Endothelial cell of umbilical vein (primary cell): ENCODE data around the gene CADPS. TPM values are rescaled to one million over a fixed set of nuclear protein-coding genes. Genes with fewer than 3 reads are reported as not detected.

ENCODE experiments used
- BruUV-seq: library from RNA; stranded (reverse); fragments of 400-500 nt; replicated peaks from 2 replicates; lab custom pipeline; 2021; lab: Mats Ljungman, UMichigan
- CTCF ChIA-PET: fragments of 300-600, 350-600 bp; sonication (Branson Sonifier 250); formaldehyde crosslinking; loops from one replicate; lab custom pipeline; 2021; ENCODE audit warnings: antibody characterized with exemption, inconsistent platforms; lab: Charles Lee
- POLR2A ChIA-PET: fragments of 300-600, 350-600 bp; sonication (Branson Sonifier 250); formaldehyde crosslinking; loops from one replicate; lab custom pipeline; 2021; ENCODE audit warnings: antibody characterized with exemption, inconsistent platforms; lab: Charles Lee
- DNase-seq: peaks from one replicate; pipeline ENCODE4 v3.0.0-alpha.2; 2011; ENCODE audit warnings: low read depth, low spot score
- FAIRE-seq: peaks from 2 replicates; lab custom pipeline; 2011; peaks lifted over from hg19 to GRCh38; lab: Jason Lieb, UNC
- H2AFZ ChIP-seq: 2 replicates; pipeline ENCODE4 v1.6.0; 2012; ENCODE audit warnings: low read depth, low read length, control low read depth, inconsistent platforms
- H3K27ac ChIP-seq: 2 replicates; pipeline ENCODE4 v1.5.1; 2011; ENCODE audit warnings: low read depth, mild to moderate bottlenecking, control low read depth, low read length, moderate library complexity; ENCODE audit not compliant: insufficient read depth
- H3K27me3 ChIP-seq, 2 experiments: 2 replicates each; pipeline versions ENCODE4 v1.6.0 to v1.6.1; 2011; ENCODE audit warnings: low read length in 2 of 2, mixed read lengths in 1 of 2; ENCODE audit not compliant: control insufficient read depth in 2 of 2, insufficient read depth in 2 of 2
- H3K36me3 ChIP-seq, 2 experiments: 2 replicates in 1 of 2; 3 replicates in 1 of 2; pipeline ENCODE4 v1.5.1; 2011; ENCODE audit warnings: low read length in 2 of 2, mild to moderate bottlenecking in 1 of 2, moderate library complexity in 1 of 2; ENCODE audit not compliant: control insufficient read depth in 2 of 2, insufficient read depth in 2 of 2; ENCODE audit errors: extremely low read depth in 1 of 2
- H3K4me1 ChIP-seq: 3 replicates; pipeline ENCODE4 v1.5.1; 2011; ENCODE audit warnings: mild to moderate bottlenecking, low read length; ENCODE audit not compliant: control insufficient read depth, insufficient read depth; ENCODE audit errors: extremely low read depth
- H3K4me2 ChIP-seq: 2 replicates; pipeline ENCODE4 v1.6.1; 2011; ENCODE audit warnings: low read length, control low read depth, mixed read lengths; ENCODE audit not compliant: insufficient read depth
- H3K4me3 ChIP-seq, 3 experiments: fragments of 200-600 bp in 1 of 3; sonication (generic), shearing (Covaris generic) in 1 of 3; replicated peaks in 1 of 3; 2 replicates each; pipeline ENCODE4 v1.5.1; 2011 to 2016; ENCODE audit warnings: control low read depth in 3 of 3, low read length in 3 of 3, mild to moderate bottlenecking in 2 of 3, inconsistent platforms in 1 of 3, low read depth in 1 of 3, moderate library complexity in 1 of 3; ENCODE audit not compliant: insufficient read depth in 1 of 3
- H3K79me2 ChIP-seq: 2 replicates; pipeline ENCODE4 v1.6.0; 2012; ENCODE audit warnings: low read length, inconsistent platforms; ENCODE audit not compliant: control insufficient read depth, insufficient read depth
- H3K9ac ChIP-seq: replicated peaks from 2 replicates; pipeline ENCODE3; 2011; ENCODE audit warnings: low read length, control low read depth; ENCODE audit not compliant: insufficient read depth; ENCODE audit errors: extremely low read depth
- H3K9me1 ChIP-seq: replicated peaks from 3 replicates; pipeline ENCODE4 v1.6.0; 2011; ENCODE audit warnings: mild to moderate bottlenecking, low read length; ENCODE audit not compliant: control insufficient read depth, insufficient read depth; ENCODE audit errors: extremely low read depth
- H3K9me3 ChIP-seq: replicated peaks from 2 replicates; pipeline ENCODE4 v1.5.1; 2012; ENCODE audit warnings: low read length, inconsistent platforms; ENCODE audit not compliant: control insufficient read depth, insufficient read depth
- H4K20me1 ChIP-seq: replicated peaks from 2 replicates; pipeline ENCODE3; 2011; ENCODE audit warnings: mild to moderate bottlenecking, low read length; ENCODE audit not compliant: control insufficient read depth, insufficient read depth; ENCODE audit errors: extremely low read depth
- EZH2 ChIP-seq: IDR thresholded peaks from 2 replicates; pipeline ENCODE4 v1.6.1; 2012; ENCODE audit warnings: borderline replicate concordance, low read depth, mild to moderate bottlenecking, moderate library complexity, low read length, inconsistent platforms; ENCODE audit not compliant: severe bottlenecking
- FOS ChIP-seq: IDR thresholded peaks from 2 replicates; pipeline ENCODE4 v1.6.1; 2011; ENCODE audit warnings: mild to moderate bottlenecking, low read length, moderate library complexity, borderline replicate concordance; ENCODE audit not compliant: insufficient read depth
- GATA2 ChIP-seq: IDR thresholded peaks from 2 replicates; pipeline ENCODE4 v1.7.0; 2011; ENCODE audit warnings: low read depth, mild to moderate bottlenecking, moderate library complexity, mixed read lengths, low read length; ENCODE audit not compliant: insufficient read length, insufficient read depth
- JUN ChIP-seq: IDR thresholded peaks from 2 replicates; pipeline ENCODE4 v1.6.1; 2011; ENCODE audit warnings: borderline replicate concordance, low read depth; ENCODE audit not compliant: insufficient read length, insufficient read depth
- MYC ChIP-seq: IDR thresholded peaks from one replicate; pipeline ENCODE4 v1.6.1; 2011; ENCODE audit warnings: mild to moderate bottlenecking, low read depth, low read length
- POLR2A ChIP-seq: IDR thresholded peaks from 2 replicates; pipeline ENCODE4 v1.6.1; 2012; ENCODE audit warnings: low read depth, mild to moderate bottlenecking, control low read depth, low read length
- POLR2AphosphoS5 ChIP-seq: IDR thresholded peaks from 2 replicates; pipeline ENCODE4 v1.6.1; 2012; ENCODE audit warnings: low read depth, mild to moderate bottlenecking, control low read depth, low read length, moderate library complexity; ENCODE audit not compliant: insufficient read depth
- dilution Hi-C: fragments of 300-500 bp; cut with MboI; formaldehyde crosslinking; loops from one replicate; pipeline ENCODE4 v1.15.0; 2019; ENCODE audit warnings: low sequenced_read_pairs; ENCODE audit not compliant: extremely low pct_ligation_motif_present
- intact Hi-C: fragments of 100-400 bp; cut with micrococcal nuclease; formaldehyde crosslinking; loops from one replicate; pipeline ENCODE4 v1.10.0; 2022
- polyA plus RNA-seq, 4 experiments: library from polyadenylated mRNA; depleted of rRNA in 3 of 4; stranded (reverse) in 3 of 4; unstranded in 1 of 4; fragments of >200 nt; gene quantifications; 2 replicates each; pipeline versions ENCODE4 v1.2.1 to v1.2.3, GENCODE V29; 2011 to 2012; ENCODE audit warnings: missing spikeins in 1 of 4
- total RNA-seq: library from RNA; stranded (reverse); gene quantifications from 2 replicates; pipeline ENCODE4 v1.2.3, GENCODE V29; 2021
- TF ChIP-seq, protein P1 (sequence below), 2 donors: IDR thresholded peaks; 1 replicate in 1 of 2; 2 replicates in 1 of 2; pipeline ENCODE4 v1.5.1; 2011; ENCODE audit warnings: low read length in 2 of 2, mild to moderate bottlenecking in 2 of 2, moderate library complexity in 2 of 2, control low read depth in 1 of 2, inconsistent platforms in 1 of 2, low read depth in 1 of 2; ENCODE audit not compliant: insufficient read depth in 1 of 2; ENCODE audit errors: extremely low read depth in 1 of 2
- TF ChIP-seq, protein P2 (sequence below): IDR thresholded peaks from 2 replicates; pipeline ENCODE4 v1.6.1; 2011; ENCODE audit not compliant: insufficient read depth, insufficient read length

Gene CADPS
- total and polyA plus RNA-seq, 2 donors (not counting 3 experiments of a cell fraction or from before 2014, with no cell fraction given), result not detected

DNA sequence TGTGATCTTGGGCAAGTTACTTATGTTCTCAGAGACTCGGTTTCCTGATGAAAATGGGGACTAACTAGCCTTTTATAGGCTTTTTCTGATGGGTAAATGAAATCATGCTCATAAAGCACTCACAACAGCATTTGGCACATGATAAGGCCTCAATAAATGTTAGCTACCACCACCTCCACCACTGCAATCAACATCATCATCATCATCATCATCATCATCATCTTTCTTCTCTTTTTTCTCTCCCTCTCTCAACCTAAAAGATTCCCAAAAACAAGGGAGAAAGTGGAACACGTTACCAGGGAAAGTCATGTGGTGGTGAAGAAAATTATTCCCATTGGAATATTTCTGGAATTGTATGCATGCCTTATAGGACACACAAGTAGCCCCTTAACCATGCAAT is 468.3 kb downstream of the CADPS start:
- Histone ChIP-seq H3K9me1 (no peaks in the 10 kb centered on the region), H3K4me3 (no peak overlapping the region), H4K20me1 (no peaks in the 10 kb centered on the region), H3K27ac (no peak overlapping the region), H3K9me3 (no peaks in the 10 kb centered on the region), H3K4me2 (no peak overlapping the region), H3K9ac (no peak overlapping the region), H2AFZ (no peak overlapping the region), H3K4me1 (no peaks in the 10 kb centered on the region), H3K36me3 (no peaks in the 10 kb centered on the region), H3K27me3 (peaks cover 4 to 5% of the 10 kb centered on the region in 2 experiments), H3K79me2 (no peaks in the 10 kb centered on the region)
- no TSS peak for BruUV-seq
- ChIA-PET CTCF (no interaction called here), POLR2A (no interaction called here)
- FAIRE-seq (no peak), DNase-seq (no peak)
- TF ChIP-seq MYC (no peak), GATA2 (no peak)
- intact Hi-C loops, result no loop called here
- dilution Hi-C loops, result no loop called here

DNA sequence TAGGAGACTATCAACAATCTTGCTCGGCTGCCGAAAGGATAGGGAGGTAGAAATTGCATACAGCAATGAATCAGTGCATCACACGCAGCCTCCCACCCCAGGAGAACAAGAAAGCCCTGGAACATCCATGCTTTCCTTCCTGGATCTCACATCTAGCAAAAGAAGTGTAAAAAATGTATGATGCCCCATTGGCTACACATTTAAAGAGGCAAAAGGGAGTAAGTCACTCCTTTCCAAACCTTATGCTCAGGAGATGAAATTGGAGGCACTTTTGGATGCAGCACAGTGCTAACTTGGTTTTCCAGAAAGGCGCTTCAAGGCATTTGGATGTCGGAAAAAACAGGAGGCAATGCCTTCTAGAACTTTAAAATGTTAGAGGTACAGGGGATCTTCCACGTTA is 469.6 kb downstream of the CADPS start:
- Histone ChIP-seq H3K36me3 (no peaks in the 10 kb centered on the region), H3K9me1 (no peaks in the 10 kb centered on the region), H3K27me3 (peaks cover 4 to 5% of the 10 kb centered on the region in 2 experiments), H2AFZ (no peak overlapping the region), H4K20me1 (no peaks in the 10 kb centered on the region), H3K9ac (no peak overlapping the region), H3K4me3 (no peak overlapping the region), H3K4me2 (no peak overlapping the region), H3K79me2 (no peaks in the 10 kb centered on the region), H3K9me3 (no peaks in the 10 kb centered on the region), H3K4me1 (no peaks in the 10 kb centered on the region), H3K27ac (no peak overlapping the region)
- no peak for TF ChIP-seq MYC
- TF ChIP-seq, protein P1, sequence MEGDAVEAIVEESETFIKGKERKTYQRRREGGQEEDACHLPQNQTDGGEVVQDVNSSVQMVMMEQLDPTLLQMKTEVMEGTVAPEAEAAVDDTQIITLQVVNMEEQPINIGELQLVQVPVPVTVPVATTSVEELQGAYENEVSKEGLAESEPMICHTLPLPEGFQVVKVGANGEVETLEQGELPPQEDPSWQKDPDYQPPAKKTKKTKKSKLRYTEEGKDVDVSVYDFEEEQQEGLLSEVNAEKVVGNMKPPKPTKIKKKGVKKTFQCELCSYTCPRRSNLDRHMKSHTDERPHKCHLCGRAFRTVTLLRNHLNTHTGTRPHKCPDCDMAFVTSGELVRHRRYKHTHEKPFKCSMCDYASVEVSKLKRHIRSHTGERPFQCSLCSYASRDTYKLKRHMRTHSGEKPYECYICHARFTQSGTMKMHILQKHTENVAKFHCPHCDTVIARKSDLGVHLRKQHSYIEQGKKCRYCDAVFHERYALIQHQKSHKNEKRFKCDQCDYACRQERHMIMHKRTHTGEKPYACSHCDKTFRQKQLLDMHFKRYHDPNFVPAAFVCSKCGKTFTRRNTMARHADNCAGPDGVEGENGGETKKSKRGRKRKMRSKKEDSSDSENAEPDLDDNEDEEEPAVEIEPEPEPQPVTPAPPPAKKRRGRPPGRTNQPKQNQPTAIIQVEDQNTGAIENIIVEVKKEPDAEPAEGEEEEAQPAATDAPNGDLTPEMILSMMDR (IDR thresholded peaks at IDR 0.05; ENCODE audit: extremely low read depth in 1 of 2, insufficient read depth in 1 of 2, low read depth in 1 of 2, low read length in 2 of 2), result no peak
- TF ChIP-seq, protein P2, sequence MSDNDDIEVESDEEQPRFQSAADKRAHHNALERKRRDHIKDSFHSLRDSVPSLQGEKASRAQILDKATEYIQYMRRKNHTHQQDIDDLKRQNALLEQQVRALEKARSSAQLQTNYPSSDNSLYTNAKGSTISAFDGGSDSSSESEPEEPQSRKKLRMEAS, result no peak
- TF ChIP-seq POLR2AphosphoS5, result no peak
- no peak for TF ChIP-seq EZH2
- TF ChIP-seq GATA2, result no peak
- no peak for TF ChIP-seq POLR2A
- TF ChIP-seq JUN, result no peak
- no peak for TF ChIP-seq FOS
- ChIA-PET POLR2A (no interaction called here), CTCF (no interaction called here)
- no TSS peak for BruUV-seq
- dilution Hi-C loops, result no loop called here
- no peak for DNase-seq
- FAIRE-seq, result no peak
- intact Hi-C loops, result no loop called here
